HepG2 (cell line): Measurements from ENCODE around the gene PAMR1. TPM values are rescaled to one million over a fixed set of nuclear protein-coding genes. Genes with fewer than 3 reads are reported as not detected.

Source experiments
- ATAC-seq: fragments of 200-7000 bp; cut with Tn5 transposase; 3 replicates; pipeline ENCODE4 v1.9.1; 2020; ENCODE audit warnings: mild to moderate bottlenecking, moderate library complexity
- BruUV-seq: library from RNA; stranded (reverse); fragments of 400-500 nt; replicated peaks from 2 replicates; lab custom pipeline; 2021; lab: Mats Ljungman, UMichigan
- CTCF ChIA-PET: fragments of 300-600 bp; formaldehyde crosslinking; extraction: SDS; loops from one replicate; lab custom pipeline; 2021; ENCODE audit warnings: low total read pairs, inconsistent platforms, low intra/inter-chr PET ratio; lab: Yijun Ruan, JAX
- POLR2A ChIA-PET: fragments of 350-600 bp; sonication (Branson Sonifier 250); formaldehyde crosslinking; loops from one replicate; lab custom pipeline; 2020; ENCODE audit warnings: antibody characterized with exemption, inconsistent platforms; lab: Yijun Ruan, JAX
- DNase-seq: peaks from one replicate; pipeline ENCODE4 v3.0.0-alpha.2; 2015; ENCODE audit warnings: low spot score
- FAIRE-seq: peaks from 3 replicates; lab custom pipeline; 2011; peaks lifted over from hg19 to GRCh38; lab: Jason Lieb, UNC
- H2AFZ ChIP-seq: one replicate; pipeline ENCODE4 v1.6.1; 2011; ENCODE audit warnings: low read length, inconsistent platforms
- H3K27ac ChIP-seq: fragments of 300-600 bp; 3 replicates; pipeline ENCODE4 v1.8.0; 2011; ENCODE audit warnings: mixed run types, mild to moderate bottlenecking, mixed read lengths, low read length, inconsistent platforms; ENCODE audit not compliant: insufficient read depth; ENCODE audit errors: extremely low read length
- H3K27me3 ChIP-seq, 2 experiments: fragments of 200-600 bp in 1 of 2; 2 replicates in 1 of 2; 3 replicates in 1 of 2; pipeline versions ENCODE4 v1.6.0 to v1.8.0; 2011; ENCODE audit warnings: low read length in 2 of 2, mild to moderate bottlenecking in 2 of 2, moderate library complexity in 2 of 2, inconsistent platforms in 1 of 2; ENCODE audit not compliant: insufficient read depth in 2 of 2, control insufficient read depth in 1 of 2
- H3K36me3 ChIP-seq, 2 experiments: fragments of 200-600 bp in 1 of 2; replicated peaks in 1 of 2; 2 replicates in 1 of 2; 3 replicates in 1 of 2; pipeline versions ENCODE4 v1.5.1 to v1.8.0; 2011; ENCODE audit warnings: low read length in 2 of 2, inconsistent platforms in 1 of 2; ENCODE audit not compliant: insufficient read depth in 2 of 2, control insufficient read depth in 1 of 2
- H3K4me1 ChIP-seq: 2 replicates; pipeline ENCODE4 v1.5.1; 2012; ENCODE audit warnings: low read length, inconsistent platforms; ENCODE audit not compliant: insufficient read depth
- H3K4me2 ChIP-seq: 2 replicates; pipeline ENCODE4 v1.6.0; 2011; ENCODE audit warnings: low read depth, low read length, inconsistent platforms
- H3K4me3 ChIP-seq, 3 experiments: fragments of 200-600 bp in 1 of 3; sonication (generic), shearing (Covaris generic) in 1 of 3; replicated peaks in 1 of 3; 2 replicates each; pipeline ENCODE4 v1.5.1; 2011 to 2016; ENCODE audit warnings: low read length in 3 of 3, inconsistent platforms in 2 of 3, low read depth in 2 of 3, mild to moderate bottlenecking in 2 of 3, control low read depth in 1 of 3, mixed read lengths in 1 of 3; ENCODE audit not compliant: insufficient read depth in 1 of 3
- H3K79me2 ChIP-seq: one replicate; pipeline ENCODE4 v1.6.1; 2011; ENCODE audit warnings: low read length, inconsistent platforms; ENCODE audit not compliant: insufficient read depth
- H3K9ac ChIP-seq: 2 replicates; pipeline ENCODE4 v1.6.0; 2011; ENCODE audit warnings: mild to moderate bottlenecking, low read depth, low read length, inconsistent platforms; ENCODE audit not compliant: insufficient read depth
- H3K9me3 ChIP-seq: 2 replicates; pipeline ENCODE4 v1.5.1; 2012; ENCODE audit warnings: mild to moderate bottlenecking, low read length
- H4K20me1 ChIP-seq: 2 replicates; pipeline ENCODE4 v1.6.0; 2011; ENCODE audit warnings: inconsistent platforms, mild to moderate bottlenecking, low read length, moderate library complexity; ENCODE audit not compliant: insufficient read depth
- FIP1L1 ChIP-seq: fragments of 200-400 bp; formaldehyde crosslinking; IDR thresholded peaks from 2 replicates; pipeline ENCODE4 v1.6.1; 2018; ENCODE audit warnings: low read depth, mild to moderate bottlenecking, low read length, moderate library complexity, borderline replicate concordance; ENCODE audit not compliant: insufficient read depth
- STAG1 ChIP-seq: sonication (generic); formaldehyde crosslinking; IDR thresholded peaks from 2 replicates; pipeline ENCODE4 v1.4.0; 2020; ENCODE audit warnings: missing genetic modification reagents
- ZNF232 ChIP-seq: sonication (generic); formaldehyde crosslinking; IDR thresholded peaks from 2 replicates; pipeline ENCODE4 v1.4.0; 2020; ENCODE audit warnings: missing genetic modification reagents, borderline replicate concordance
- ZNF337 ChIP-seq: sonication (generic); formaldehyde crosslinking; IDR thresholded peaks from 2 replicates; pipeline ENCODE4 v1.5.1; 2020; ENCODE audit warnings: missing genetic modification reagents, low read depth, mild to moderate bottlenecking, borderline replicate concordance
- ZNF629 ChIP-seq: sonication (generic); formaldehyde crosslinking; conservative IDR thresholded peaks from 2 replicates; pipeline ENCODE4 v1.5.0; 2020; ENCODE audit warnings: missing genetic modification reagents
- WGBS: methylation state at CpG from one replicate; pipeline ENCODE4 v1.1.6; 2017; ENCODE audit warnings: low lambda C conversion rate; 5-methylcytosine and 5-hydroxymethylcytosine counted together
- in situ Hi-C: cut with HindIII; loops from 2 replicates; pipeline ENCODE4 v1.10.0; 2017; ENCODE audit warnings: low pct_unique_long_range_greater_than_20kb; ENCODE audit not compliant: extremely low pct_ligation_motif_present
- intact Hi-C: fragments of 100-400 bp; cut with micrococcal nuclease; formaldehyde crosslinking; loops from one replicate; pipeline ENCODE4 v1.10.0; 2022; ENCODE audit not compliant: unreplicated experiment
- polyA plus RNA-seq, 8 experiments: library from polyadenylated mRNA; depleted of rRNA in 3 of 8; stranded (reverse) in 7 of 8; unstranded in 1 of 8; fragments of >200 nt; fragmentation: Illumina TruSeq in 4 of 8; extraction: Trizol in 4 of 8; gene quantifications; 2 replicates each; pipeline versions ENCODE4 v1.2.1 to v1.2.3, GENCODE V29; 2011 to 2016; ENCODE audit warnings: low read depth in 4 of 8, missing spikeins in 1 of 8, mixed read lengths in 1 of 8; ENCODE audit not compliant: insufficient read depth in 1 of 8
- total RNA-seq, 5 experiments: library from RNA; depleted of rRNA; stranded (reverse); fragments of >200 nt; fragmentation: Illumina TruSeq; extraction: Trizol; gene quantifications; 2 replicates each; pipeline ENCODE4 v1.2.3, GENCODE V29; 2016; ENCODE audit warnings: low read depth in 1 of 5
- TF ChIP-seq, protein P1 (sequence below): sonication (generic); formaldehyde crosslinking; IDR thresholded peaks from 2 replicates; pipeline ENCODE4 v1.5.0; 2020; ENCODE audit warnings: mild to moderate bottlenecking, missing genetic modification reagents, moderate library complexity
- TF ChIP-seq, protein P2 (sequence below): sonication (generic); formaldehyde crosslinking; IDR thresholded peaks from 2 replicates; pipeline ENCODE4 v1.5.1; 2020; ENCODE audit warnings: missing genetic modification reagents, mild to moderate bottlenecking, borderline replicate concordance

PAMR1 gene
- total and polyA plus RNA-seq, 2 of the 13 experiments (the other 11 are each of a cell fraction or from before 2014, with no cell fraction given) = not detected

- H4K20me1 ChIP-seq = no peaks in the 10 kb centered on the region
- FAIRE-seq (no peak), ATAC-seq (peak; percentile 52; the same call in 2 of the 3 replicates), DNase-seq (peak; percentile 7)
- ChIA-PET POLR2A (interaction anchor here (0.6 kb wide), 1 partner anchor 92 kb away, joined by 3 read pairs; no protein-coding TSS in a partner anchor), CTCF (interaction anchor here (1.3 kb wide), 1 partner anchor 778 kb away, joined by 3 read pairs; no protein-coding TSS in a partner anchor)
- 0% methylated on average over 6 of the region's 6 CpGs for WGBS
- intact Hi-C loops (loop anchor here (5.0 kb wide), 1 partner anchor 780 kb away; no protein-coding TSS in a partner anchor), in situ Hi-C loops (loop anchor here (25.0 kb wide), 1 partner anchor 775 kb away; no protein-coding TSS in a partner anchor)
- H3K27ac ChIP-seq = no peak overlapping the region
- no TSS peak for BruUV-seq
- no peaks in the 10 kb centered on the region for H3K4me1 ChIP-seq
- no peak overlapping the region for H2AFZ ChIP-seq
- H3K4me3 ChIP-seq = no peak overlapping the region
- peaks cover 0 to 16% of the 10 kb centered on the region in 2 experiments; a peak in 1 of 5 replicates for H3K27me3 ChIP-seq
- H3K9me3 ChIP-seq = no peaks in the 10 kb centered on the region
- no peak overlapping the region for H3K4me2 ChIP-seq
- H3K79me2 ChIP-seq = no peaks in the 10 kb centered on the region
- H3K9ac ChIP-seq = no peak overlapping the region
- H3K36me3 ChIP-seq = no peaks in the 10 kb centered on the region
- TF ChIP-seq STAG1 (CRISPR knock-in tag) (peak; percentile 60), ZNF337 (CRISPR knock-in tag) (no peak), FIP1L1 (no peak), ZNF629 (CRISPR knock-in tag) (peak; percentile 41; the same call in 1 of the 2 replicates), ZNF232 (no peak)
- TF ChIP-seq, protein P1, sequence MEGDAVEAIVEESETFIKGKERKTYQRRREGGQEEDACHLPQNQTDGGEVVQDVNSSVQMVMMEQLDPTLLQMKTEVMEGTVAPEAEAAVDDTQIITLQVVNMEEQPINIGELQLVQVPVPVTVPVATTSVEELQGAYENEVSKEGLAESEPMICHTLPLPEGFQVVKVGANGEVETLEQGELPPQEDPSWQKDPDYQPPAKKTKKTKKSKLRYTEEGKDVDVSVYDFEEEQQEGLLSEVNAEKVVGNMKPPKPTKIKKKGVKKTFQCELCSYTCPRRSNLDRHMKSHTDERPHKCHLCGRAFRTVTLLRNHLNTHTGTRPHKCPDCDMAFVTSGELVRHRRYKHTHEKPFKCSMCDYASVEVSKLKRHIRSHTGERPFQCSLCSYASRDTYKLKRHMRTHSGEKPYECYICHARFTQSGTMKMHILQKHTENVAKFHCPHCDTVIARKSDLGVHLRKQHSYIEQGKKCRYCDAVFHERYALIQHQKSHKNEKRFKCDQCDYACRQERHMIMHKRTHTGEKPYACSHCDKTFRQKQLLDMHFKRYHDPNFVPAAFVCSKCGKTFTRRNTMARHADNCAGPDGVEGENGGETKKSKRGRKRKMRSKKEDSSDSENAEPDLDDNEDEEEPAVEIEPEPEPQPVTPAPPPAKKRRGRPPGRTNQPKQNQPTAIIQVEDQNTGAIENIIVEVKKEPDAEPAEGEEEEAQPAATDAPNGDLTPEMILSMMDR (CRISPR knock-in tag) = peak; percentile 54
- TF ChIP-seq, protein P2, sequence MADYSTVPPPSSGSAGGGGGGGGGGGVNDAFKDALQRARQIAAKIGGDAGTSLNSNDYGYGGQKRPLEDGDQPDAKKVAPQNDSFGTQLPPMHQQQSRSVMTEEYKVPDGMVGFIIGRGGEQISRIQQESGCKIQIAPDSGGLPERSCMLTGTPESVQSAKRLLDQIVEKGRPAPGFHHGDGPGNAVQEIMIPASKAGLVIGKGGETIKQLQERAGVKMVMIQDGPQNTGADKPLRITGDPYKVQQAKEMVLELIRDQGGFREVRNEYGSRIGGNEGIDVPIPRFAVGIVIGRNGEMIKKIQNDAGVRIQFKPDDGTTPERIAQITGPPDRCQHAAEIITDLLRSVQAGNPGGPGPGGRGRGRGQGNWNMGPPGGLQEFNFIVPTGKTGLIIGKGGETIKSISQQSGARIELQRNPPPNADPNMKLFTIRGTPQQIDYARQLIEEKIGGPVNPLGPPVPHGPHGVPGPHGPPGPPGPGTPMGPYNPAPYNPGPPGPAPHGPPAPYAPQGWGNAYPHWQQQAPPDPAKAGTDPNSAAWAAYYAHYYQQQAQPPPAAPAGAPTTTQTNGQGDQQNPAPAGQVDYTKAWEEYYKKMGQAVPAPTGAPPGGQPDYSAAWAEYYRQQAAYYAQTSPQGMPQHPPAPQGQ (CRISPR knock-in tag) = no peak
Measured at GRCh38 chr11:35487532-35488078, 37.8 kb downstream of the PAMR1 start.
